SK-N-SH (cell line): ENCODE results near the gene RPL21. TPM values are rescaled to one million over a fixed set of nuclear protein-coding genes. Genes with fewer than 3 reads are reported as not detected.

Source experiments
- CTCF ChIA-PET: fragments of 300-600, 350-600 bp; formaldehyde crosslinking; extraction: SDS; loops from one replicate; lab custom pipeline; 2021; lab: Yijun Ruan, JAX
- POLR2A ChIA-PET: fragments of 350-600 bp; sonication (Branson Sonifier 250); formaldehyde crosslinking; extraction: SDS; loops from one replicate; lab custom pipeline; 2020; ENCODE audit warnings: antibody characterized with exemption, inconsistent platforms; lab: Yijun Ruan, JAX
- DNase-seq: peaks from one replicate; pipeline ENCODE4 v3.0.0; 2012
- H2AFZ ChIP-seq: fragments of 200-600 bp; sonication (generic); 2 replicates; pipeline ENCODE4 v1.8.1; 2016; ENCODE audit warnings: antibody characterized with exemption, mild to moderate bottlenecking, low read depth
- H3F3A ChIP-seq: fragments of 200-600 bp; sonication (generic); replicated peaks from 2 replicates; pipeline ENCODE3; 2016; ENCODE audit warnings: antibody characterized with exemption, mild to moderate bottlenecking; ENCODE audit not compliant: insufficient read depth
- H3K27ac ChIP-seq, 2 experiments: fragments of 200-500 bp in 1 of 2; fragments of 200-600 bp in 1 of 2; sonication (Bioruptor generic) in 1 of 2; sonication (generic), shearing (Covaris generic) in 1 of 2; 2 replicates each; pipeline versions ENCODE4 v1.5.1 to v1.6.1; 2014 to 2016; ENCODE audit warnings: low read depth in 2 of 2, inconsistent platforms in 1 of 2, low read length in 1 of 2, mild to moderate bottlenecking in 1 of 2, mixed read lengths in 1 of 2
- H3K27me3 ChIP-seq: fragments of 200-600 bp; sonication (generic), shearing (Covaris generic); 2 replicates; pipeline ENCODE4 v1.6.1; 2016; ENCODE audit warnings: mixed run types; ENCODE audit not compliant: insufficient read depth
- H3K36me3 ChIP-seq, 2 experiments: fragments of 200-500 bp in 1 of 2; fragments of 200-600 bp in 1 of 2; sonication (Bioruptor generic) in 1 of 2; sonication (generic) in 1 of 2; replicated peaks in 1 of 2; 2 replicates each; pipeline versions ENCODE3 to v1.5.1; 2014 to 2016; ENCODE audit warnings: low read length in 1 of 2, mild to moderate bottlenecking in 1 of 2; ENCODE audit not compliant: insufficient read depth in 2 of 2, control insufficient read depth in 1 of 2
- H3K4me1 ChIP-seq, 2 experiments: fragments of 200-500 bp in 1 of 2; fragments of 200-600 bp in 1 of 2; sonication (Bioruptor generic) in 1 of 2; sonication (generic), shearing (Covaris generic) in 1 of 2; 2 replicates each; pipeline versions ENCODE4 v1.5.1 to v1.6.1; 2014 to 2016; ENCODE audit warnings: low read depth in 1 of 2, low read length in 1 of 2, mixed run types in 1 of 2; ENCODE audit not compliant: insufficient read depth in 2 of 2, control insufficient read depth in 1 of 2
- H3K4me2 ChIP-seq: fragments of 200-600 bp; sonication (generic), shearing (Covaris generic); 2 replicates; pipeline ENCODE4 v1.6.1; 2017; ENCODE audit warnings: mixed run types
- H3K4me3 ChIP-seq, 2 experiments: fragments of 200-500 bp in 1 of 2; fragments of 200-600 bp in 1 of 2; sonication (Bioruptor generic) in 1 of 2; sonication (generic), shearing (Covaris generic) in 1 of 2; 2 replicates each; pipeline versions ENCODE4 v1.5.1 to v1.8.1; 2014 to 2016; ENCODE audit warnings: low read depth in 2 of 2, inconsistent platforms in 1 of 2, low read length in 1 of 2, mild to moderate bottlenecking in 1 of 2, mixed read lengths in 1 of 2, moderate library complexity in 1 of 2
- H3K79me2 ChIP-seq: fragments of 200-600 bp; sonication (generic); 2 replicates; pipeline ENCODE4 v1.8.1; 2017; ENCODE audit warnings: mild to moderate bottlenecking; ENCODE audit not compliant: insufficient read depth
- H3K9ac ChIP-seq: fragments of 200-600 bp; sonication (generic); 2 replicates; pipeline ENCODE4 v1.6.1; 2017; ENCODE audit warnings: mixed run types
- H3K9me2 ChIP-seq: fragments of 200-600 bp; sonication (generic); 2 replicates; pipeline ENCODE4 v1.6.1; 2017; ENCODE audit warnings: mixed run types
- H3K9me3 ChIP-seq: fragments of 200-600 bp; sonication (generic); 2 replicates; pipeline ENCODE4 v1.6.1; 2017; ENCODE audit warnings: mixed run types, mild to moderate bottlenecking, moderate library complexity
- H4K20me1 ChIP-seq: fragments of 200-600 bp; sonication (generic); 2 replicates; pipeline ENCODE4 v1.6.1; 2017; ENCODE audit warnings: mild to moderate bottlenecking, mixed run types; ENCODE audit not compliant: insufficient read depth
- EP300 ChIP-seq, 2 experiments: IDR thresholded peaks; 2 replicates each; pipeline versions ENCODE4 v1.4.0 to v1.6.1; 2012; ENCODE audit warnings: borderline replicate concordance in 1 of 2, low read depth in 1 of 2, low read length in 1 of 2
- FOSL2 ChIP-seq: IDR thresholded peaks from 2 replicates; pipeline ENCODE4 v1.4.0; 2012; ENCODE audit warnings: low read depth, mild to moderate bottlenecking, moderate library complexity, borderline replicate concordance
- FOXM1 ChIP-seq: IDR thresholded peaks from 2 replicates; pipeline ENCODE4 v1.4.0; 2012; ENCODE audit warnings: low read depth, mild to moderate bottlenecking
- IRF3 ChIP-seq: fragments of 150-350 bp; IDR thresholded peaks from 2 replicates; pipeline ENCODE4 v1.6.1; 2016; ENCODE audit warnings: mild to moderate bottlenecking, low read depth, low read length
- JUND ChIP-seq: IDR thresholded peaks from 2 replicates; pipeline ENCODE4 v1.4.0; 2012
- MAX ChIP-seq: IDR thresholded peaks from 2 replicates; pipeline ENCODE4 v1.4.0; 2012; ENCODE audit warnings: low read depth
- MXI1 ChIP-seq: IDR thresholded peaks from 2 replicates; pipeline ENCODE4 v1.6.1; 2012; ENCODE audit warnings: mild to moderate bottlenecking, low read depth, low read length, improper control_type of control experiment
- NRF1 ChIP-seq: IDR thresholded peaks from 2 replicates; pipeline ENCODE4 v1.6.1; 2012; ENCODE audit warnings: low read depth, mild to moderate bottlenecking, low read length
- POLR2AphosphoS5 ChIP-seq: IDR thresholded peaks from 2 replicates; pipeline ENCODE4 v1.6.1; 2012; ENCODE audit warnings: low read depth, low read length
- RAD21 ChIP-seq: IDR thresholded peaks from 2 replicates; pipeline ENCODE4 v1.6.1; 2012; ENCODE audit warnings: mild to moderate bottlenecking, low read length
- RCOR1 ChIP-seq: fragments of 150-350 bp; IDR thresholded peaks from 2 replicates; pipeline ENCODE4 v1.6.1; 2017; ENCODE audit warnings: antibody characterized with exemption, low read length
- REST ChIP-seq: IDR thresholded peaks from 2 replicates; pipeline ENCODE4 v1.6.1; 2012; ENCODE audit warnings: mild to moderate bottlenecking, low read depth, low read length, moderate library complexity
- SMC3 ChIP-seq: IDR thresholded peaks from 2 replicates; pipeline ENCODE4 v1.6.1; 2012; ENCODE audit warnings: low read depth, low read length, improper control_type of control experiment
- USF2 ChIP-seq: fragments of 150-350 bp; IDR thresholded peaks from 2 replicates; pipeline ENCODE4 v1.6.1; 2017; ENCODE audit warnings: antibody characterized with exemption, low read length, low read depth, borderline replicate concordance
- WGBS: methylation state at CpG from one replicate; pipeline ENCODE4 v1.1.6; 2017; ENCODE audit warnings: low lambda C conversion rate; 5-methylcytosine and 5-hydroxymethylcytosine counted together
- polyA plus RNA-seq, 3 experiments: library from polyadenylated mRNA; depleted of rRNA; stranded (reverse); fragments of >200 nt; gene quantifications; 2 replicates each; pipeline ENCODE4 v1.2.3, GENCODE V29; 2012

Gene RPL21
- polyA plus RNA-seq, 1 of the 3 experiments (the other 2 are of a cell fraction), result 1,261 TPM

GRCh38 chr13:27295096-27295495 lies 43.7 kb downstream of the RPL21 start:
- Histone ChIP-seq H3K27me3 (peaks cover 57% of the 10 kb centered on the region), H2AFZ (no peak overlapping the region), H4K20me1 (no peaks in the 10 kb centered on the region), H3K79me2 (no peaks in the 10 kb centered on the region), H3K4me3 (no peak overlapping the region), H3K4me1 (no peaks in the 10 kb centered on the region), H3K36me3 (no peaks in the 10 kb centered on the region), H3K27ac (no peak overlapping the region), H3K9me2 (no peaks in the 10 kb centered on the region), H3F3A (no peaks in the 10 kb centered on the region), H3K9me3 (no peaks in the 10 kb centered on the region), H3K9ac (no peak overlapping the region), H3K4me2 (no peak overlapping the region)
- TF ChIP-seq RCOR1, result no peak
- TF ChIP-seq FOSL2, result no peak
- TF ChIP-seq MXI1, result no peak
- no peak for TF ChIP-seq NRF1
- no peak for TF ChIP-seq MAX
- no peak for TF ChIP-seq POLR2AphosphoS5
- TF ChIP-seq IRF3, result no peak
- TF ChIP-seq FOXM1, result no peak
- no peak for TF ChIP-seq JUND
- no peak for TF ChIP-seq EP300 (IDR thresholded peaks at IDR 0.05; ENCODE audit: borderline replicate concordance in 1 of 2, low read depth in 1 of 2, low read length in 1 of 2)
- TF ChIP-seq RAD21, result no peak
- TF ChIP-seq USF2, result no peak
- TF ChIP-seq REST, result no peak
- TF ChIP-seq SMC3, result no peak
- WGBS, result 25% methylated on average over 7 of the region's 7 CpGs
- ChIA-PET POLR2A (no interaction called here), CTCF (interaction anchor here (0.6 to 1.4 kb wide), 3 partner anchors 8 to 34 kb away, joined by 3 read pairs; no protein-coding TSS in a partner anchor)
- DNase-seq, result no peak
